IMR-90 (cell line): ENCODE data around the gene PHACTR3. TPM values are rescaled to one million over a fixed set of nuclear protein-coding genes. Genes with fewer than 3 reads are reported as not detected.

Source experiments
- ATAC-seq: fragments of 200-7000 bp; cut with Tn5 transposase; 2 replicates; pipeline ENCODE4 v1.9.1; 2020; ENCODE audit warnings: low read depth, mild to moderate bottlenecking, moderate library complexity
- BruUV-seq: library from RNA; stranded (reverse); fragments of 400-500 nt; replicated peaks from 2 replicates; lab custom pipeline; 2021; lab: Mats Ljungman, UMichigan
- CTCF ChIA-PET: fragments of 300-600 bp; formaldehyde crosslinking; extraction: SDS; loops from one replicate; lab custom pipeline; 2021; ENCODE audit warnings: antibody characterized with exemption; lab: Yijun Ruan, JAX
- POLR2A ChIA-PET: fragments of 300-600 bp; sonication (Branson Sonifier 250); formaldehyde crosslinking; loops from one replicate; lab custom pipeline; 2022; ENCODE audit warnings: antibody characterized with exemption; ENCODE audit not compliant: unreplicated experiment; lab: Charles Lee
- DNase-seq: peaks from one replicate; pipeline ENCODE4 v3.0.0; 2013
- H2AFZ ChIP-seq: replicated peaks from 2 replicates; pipeline ENCODE3; 2013; ENCODE audit warnings: low read length, mild to moderate bottlenecking; ENCODE audit not compliant: poor library complexity
- H2AK5ac ChIP-seq: 2 replicates; pipeline ENCODE4 v1.6.1; 2013; ENCODE audit warnings: low read depth, low read length, inconsistent platforms
- H2AK9ac ChIP-seq: replicated peaks from 2 replicates; pipeline ENCODE3; 2013; ENCODE audit warnings: mild to moderate bottlenecking, low read depth, low read length, moderate library complexity; ENCODE audit not compliant: poor library complexity
- H2BK120ac ChIP-seq: 2 replicates; pipeline ENCODE4 v1.6.1; 2013; ENCODE audit warnings: low read depth, low read length, inconsistent platforms
- H2BK15ac ChIP-seq: 3 replicates; pipeline ENCODE4 v1.6.1; 2013; ENCODE audit warnings: low read depth, low read length, inconsistent platforms
- H2BK20ac ChIP-seq: 2 replicates; pipeline ENCODE4 v1.6.1; 2013; ENCODE audit warnings: low read depth, mild to moderate bottlenecking, inconsistent platforms, low read length, moderate library complexity
- H2BK5ac ChIP-seq: 2 replicates; pipeline ENCODE4 v1.6.1; 2013; ENCODE audit warnings: mild to moderate bottlenecking, low read depth, low read length, inconsistent platforms; ENCODE audit not compliant: poor library complexity, severe bottlenecking
- H3K14ac ChIP-seq: replicated peaks from 2 replicates; pipeline ENCODE4 v1.6.1; 2013; ENCODE audit warnings: low read depth, low read length, inconsistent platforms
- H3K18ac ChIP-seq: 2 replicates; pipeline ENCODE4 v1.6.1; 2013; ENCODE audit warnings: low read depth, low read length, control low read depth
- H3K23ac ChIP-seq: 2 replicates; pipeline ENCODE4 v1.6.1; 2013; ENCODE audit warnings: low read depth, low read length, inconsistent platforms
- H3K27ac ChIP-seq: 2 replicates; pipeline ENCODE4 v1.5.1; 2013; ENCODE audit warnings: mild to moderate bottlenecking, control low read depth, low read length; ENCODE audit not compliant: insufficient read depth
- H3K27me3 ChIP-seq: 2 replicates; pipeline ENCODE4 v1.6.1; 2013; ENCODE audit warnings: low read length; ENCODE audit not compliant: control insufficient read depth, insufficient read depth
- H3K36me3 ChIP-seq: 2 replicates; pipeline ENCODE4 v1.6.1; 2013; ENCODE audit warnings: low read length, mixed read lengths; ENCODE audit not compliant: control insufficient read depth, insufficient read depth
- H3K4ac ChIP-seq: 2 replicates; pipeline ENCODE4 v1.6.1; 2013; ENCODE audit warnings: low read depth, low read length, inconsistent platforms
- H3K4me1 ChIP-seq: 2 replicates; pipeline ENCODE4 v1.6.1; 2013; ENCODE audit warnings: low read length, mixed read lengths; ENCODE audit not compliant: control insufficient read depth, insufficient read depth
- H3K4me2 ChIP-seq: 2 replicates; pipeline ENCODE4 v1.6.1; 2013; ENCODE audit warnings: low read depth, mild to moderate bottlenecking, control low read depth, low read length, moderate library complexity
- H3K4me3 ChIP-seq: 2 replicates; pipeline ENCODE4 v1.5.1; 2013; ENCODE audit warnings: low read depth, mild to moderate bottlenecking, control low read depth, low read length, moderate library complexity; ENCODE audit not compliant: insufficient read depth
- H3K56ac ChIP-seq: 2 replicates; pipeline ENCODE4 v1.6.1; 2013; ENCODE audit warnings: low read length, inconsistent platforms; ENCODE audit not compliant: insufficient read depth; ENCODE audit errors: extremely low read depth
- H3K79me1 ChIP-seq, 2 experiments: 2 replicates each; pipeline ENCODE4 v1.6.1; 2013; ENCODE audit warnings: low read length in 2 of 2, inconsistent platforms in 1 of 2, low read depth in 1 of 2
- H3K9ac ChIP-seq: 2 replicates; pipeline ENCODE4 v1.6.1; 2013; ENCODE audit warnings: low read depth, low read length, control low read depth
- H3K9me1 ChIP-seq: 2 replicates; pipeline ENCODE4 v1.6.1; 2013; ENCODE audit warnings: low read length, inconsistent platforms; ENCODE audit not compliant: insufficient read depth
- H3K9me3 ChIP-seq: 2 replicates; pipeline ENCODE4 v1.6.1; 2013; ENCODE audit warnings: low read length; ENCODE audit not compliant: control insufficient read depth, insufficient read depth
- H4K20me1 ChIP-seq: 2 replicates; pipeline ENCODE4 v1.6.1; 2013; ENCODE audit warnings: low read length, inconsistent platforms; ENCODE audit not compliant: insufficient read depth
- H4K5ac ChIP-seq: 2 replicates; pipeline ENCODE4 v1.6.1; 2013; ENCODE audit warnings: mild to moderate bottlenecking, low read depth, low read length, control low read depth
- H4K8ac ChIP-seq, 2 experiments: 2 replicates each; pipeline ENCODE4 v1.6.1; 2013; ENCODE audit warnings: low read depth in 2 of 2, low read length in 2 of 2, control low read depth in 1 of 2, inconsistent platforms in 1 of 2
- H4K91ac ChIP-seq: 2 replicates; pipeline ENCODE4 v1.6.1; 2013; ENCODE audit warnings: low read depth, low read length, inconsistent platforms; ENCODE audit not compliant: insufficient read depth
- BHLHE40 ChIP-seq: fragments of 150-350 bp; IDR thresholded peaks from 2 replicates; pipeline ENCODE4 v1.6.1; 2016; ENCODE audit warnings: mild to moderate bottlenecking, low read depth, low read length
- CEBPB ChIP-seq: IDR thresholded peaks from 2 replicates; pipeline ENCODE4 v1.6.1; 2012; ENCODE audit warnings: low read depth, low read length, improper control_type of control experiment
- CHD1 ChIP-seq: IDR thresholded peaks from 2 replicates; pipeline ENCODE4 v1.6.1; 2012; ENCODE audit warnings: low read depth, low read length, improper control_type of control experiment
- CTCF ChIP-seq: conservative IDR thresholded peaks from 2 replicates; pipeline ENCODE4 v1.5.1; 2012; ENCODE audit warnings: mild to moderate bottlenecking, low read depth, low read length, improper control_type of control experiment
- ELK1 ChIP-seq: fragments of 150-350 bp; IDR thresholded peaks from 2 replicates; pipeline ENCODE4 v1.6.1; 2016; ENCODE audit warnings: low read depth, mild to moderate bottlenecking, low read length, moderate library complexity, borderline replicate concordance
- FOS ChIP-seq: fragments of 150-350 bp; IDR thresholded peaks from 2 replicates; pipeline ENCODE4 v1.6.1; 2016; ENCODE audit warnings: low read depth, low read length
- MAFK ChIP-seq: IDR thresholded peaks from 2 replicates; pipeline ENCODE4 v1.6.1; 2012; ENCODE audit warnings: low read depth, low read length, improper control_type of control experiment
- MAZ ChIP-seq: IDR thresholded peaks from 2 replicates; pipeline ENCODE4 v1.6.1; 2012; ENCODE audit warnings: low read depth, mild to moderate bottlenecking, low read length, improper control_type of control experiment, moderate library complexity, borderline replicate concordance
- MXI1 ChIP-seq: IDR thresholded peaks from 2 replicates; pipeline ENCODE4 v1.6.1; 2012; ENCODE audit warnings: low read depth, mild to moderate bottlenecking, low read length, moderate library complexity, borderline replicate concordance
- NFE2L2 ChIP-seq: fragments of 150-350 bp; IDR thresholded peaks from 2 replicates; pipeline ENCODE4 v1.6.1; 2016; ENCODE audit warnings: low read depth, mild to moderate bottlenecking, low read length
- POLR2A ChIP-seq: IDR thresholded peaks from 2 replicates; pipeline ENCODE4 v1.6.1; 2012; ENCODE audit warnings: mild to moderate bottlenecking, low read depth, low read length
- RCOR1 ChIP-seq: IDR thresholded peaks from 2 replicates; pipeline ENCODE4 v1.6.1; 2012; ENCODE audit warnings: mild to moderate bottlenecking, low read length, improper control_type of control experiment; ENCODE audit not compliant: insufficient replicate concordance
- SMC3 ChIP-seq: fragments of 150-350 bp; IDR thresholded peaks from 2 replicates; pipeline ENCODE4 v1.6.1; 2016; ENCODE audit warnings: low read depth, mild to moderate bottlenecking, antibody characterized with exemption, low read length, moderate library complexity
- WGBS, 2 experiments: methylation state at CpG; one replicate each; pipeline versions ENCODE4 v1.1.5 to v1.1.7; 2013; ENCODE audit warnings: missing lambda C conversion rate in 2 of 2; ENCODE audit not compliant: insufficient read length in 1 of 2; ENCODE audit errors: extremely low coverage in 2 of 2; 5-methylcytosine and 5-hydroxymethylcytosine counted together
- dilution Hi-C: fragments of 300-500 bp; cut with HindIII; formaldehyde crosslinking; loops from one replicate; pipeline ENCODE4 v1.14.3; 2018; ENCODE audit warnings: low sequenced_read_pairs; ENCODE audit not compliant: unreplicated experiment
- in situ Hi-C: fragments of 300-500 bp; cut with MboI; formaldehyde crosslinking; loops from 3 replicates; pipeline ENCODE4 v1.14.3; 2019; ENCODE audit warnings: low sequenced_read_pairs, inconsistent platforms, mixed read lengths
- intact Hi-C: fragments of 100-400 bp; cut with micrococcal nuclease; formaldehyde crosslinking; loops from 2 replicates; pipeline ENCODE4 v1.10.0; 2022
- polyA plus RNA-seq, 3 experiments: library from polyadenylated mRNA; depleted of rRNA; stranded (reverse); fragments of >200 nt; gene quantifications; 2 replicates each; pipeline ENCODE4 v1.2.3, GENCODE V29; 2012; ENCODE audit warnings: low replicate concordance in 1 of 3
- total RNA-seq: library from RNA; depleted of rRNA; stranded (reverse); fragments of >200 nt; gene quantifications from 2 replicates; pipeline ENCODE4 v1.2.3, GENCODE V29; 2012

The PHACTR3 gene
- total and polyA plus RNA-seq, 2 of the 4 experiments (the other 2 are of a cell fraction): not detected

GRCh38 chr20:59673288-59673997 lies 69.1 kb downstream of the PHACTR3 start:
- Histone ChIP-seq H3K4me1 (no peaks in the 10 kb centered on the region), H3K9ac (no peak overlapping the region), H2BK20ac (no peak overlapping the region), H3K4me3 (no peak overlapping the region), H3K14ac (no peak overlapping the region), H3K27me3 (no peaks in the 10 kb centered on the region), H3K36me3 (no peaks in the 10 kb centered on the region), H3K79me1 (no peaks in the 10 kb centered on the region), H3K4me2 (no peak overlapping the region), H3K27ac (no peak overlapping the region), H2AK9ac (no peak overlapping the region), H4K91ac (no peak overlapping the region), H2AK5ac (no peak overlapping the region), H3K23ac (no peak overlapping the region), H2BK120ac (no peak overlapping the region), H4K5ac (no peak overlapping the region), H2AFZ (no peak overlapping the region), H2BK5ac (no peak overlapping the region), H2BK15ac (no peak overlapping the region), H3K4ac (no peak overlapping the region), H4K8ac (no peak overlapping the region), H4K20me1 (no peaks in the 10 kb centered on the region), H3K9me1 (no peaks in the 10 kb centered on the region), H3K9me3 (peaks cover 38% of the 10 kb centered on the region), H3K56ac (no peak overlapping the region), H3K18ac (no peak overlapping the region)
- in situ Hi-C loops: no loop called here
- no TSS peak for BruUV-seq
- ChIA-PET CTCF (no interaction called here), POLR2A (no interaction called here)
- intact Hi-C loops: no loop called here
- dilution Hi-C loops: no loop called here
- TF ChIP-seq CHD1 (no peak), FOS (no peak), SMC3 (no peak), MAZ (no peak), CEBPB (no peak), ELK1 (no peak), NFE2L2 (no peak), BHLHE40 (no peak), CTCF (no peak), MAFK (no peak), MXI1 (no peak), POLR2A (no peak), RCOR1 (no peak)
- DNase-seq: no peak
- WGBS, 2 experiments: 70% methylated on average over 7 of the region's 16 CpGs; no CpG with 5 or more reads in 1 of the 2 experiments
- ATAC-seq: no peak
